Astrocyte (in vitro differentiated cells and primary cell): Measurements from ENCODE around the gene ATRN. TPM values are rescaled to one million over a fixed set of nuclear protein-coding genes. Genes with fewer than 3 reads are reported as not detected.

Experiments used
- DNase-seq: peaks from one replicate; pipeline ENCODE4 v3.0.0-alpha.2; 2010; ENCODE audit warnings: low read depth
- FAIRE-seq: peaks from 2 replicates; lab custom pipeline; 2011; peaks lifted over from hg19 to GRCh38; lab: Jason Lieb, UNC
- H2AFZ ChIP-seq: 2 replicates; pipeline ENCODE4 v1.6.0; 2012; ENCODE audit warnings: low read depth, low read length, inconsistent platforms
- H3K27ac ChIP-seq: 2 replicates; pipeline ENCODE4 v1.5.1; 2011; ENCODE audit warnings: low read depth, low read length, inconsistent platforms
- H3K27me3 ChIP-seq: 2 replicates; pipeline ENCODE4 v1.6.0; 2011; ENCODE audit warnings: low read length, inconsistent platforms; ENCODE audit not compliant: insufficient read depth
- H3K36me3 ChIP-seq: 2 replicates; pipeline ENCODE4 v1.5.1; 2011; ENCODE audit warnings: low read length, inconsistent platforms; ENCODE audit not compliant: insufficient read depth
- H3K4me1 ChIP-seq: 2 replicates; pipeline ENCODE4 v1.5.1; 2011; ENCODE audit warnings: low read length, inconsistent platforms; ENCODE audit not compliant: insufficient read depth
- H3K4me2 ChIP-seq: 2 replicates; pipeline ENCODE4 v1.6.0; 2012; ENCODE audit warnings: low read length, inconsistent platforms
- H3K4me3 ChIP-seq: 2 replicates; pipeline ENCODE4 v1.5.1; 2011; ENCODE audit warnings: low read depth, mild to moderate bottlenecking, low read length, inconsistent platforms; ENCODE audit not compliant: insufficient read depth
- H3K79me2 ChIP-seq: 2 replicates; pipeline ENCODE4 v1.6.0; 2012; ENCODE audit warnings: mild to moderate bottlenecking, low read length, inconsistent platforms; ENCODE audit not compliant: insufficient read depth
- H3K9ac ChIP-seq: 2 replicates; pipeline ENCODE4 v1.6.0; 2012; ENCODE audit warnings: mild to moderate bottlenecking, low read length, inconsistent platforms
- H3K9me3 ChIP-seq: 2 replicates; pipeline ENCODE4 v1.5.1; 2012; ENCODE audit warnings: low read depth, mild to moderate bottlenecking, low read length, inconsistent platforms; ENCODE audit not compliant: insufficient read depth
- H4K20me1 ChIP-seq: 2 replicates; pipeline ENCODE4 v1.6.0; 2012; ENCODE audit warnings: low read length, inconsistent platforms; ENCODE audit not compliant: insufficient read depth
- H3K27ac Mint-ChIP-seq: one replicate; pipeline ENCODE4 v1.8.0; 2021; ENCODE audit warnings: mild to moderate bottlenecking, mixed read lengths; ENCODE audit not compliant: unreplicated experiment
- H3K27me3 Mint-ChIP-seq: one replicate; pipeline ENCODE4 v1.8.0; 2021; ENCODE audit warnings: low read depth, mixed read lengths; ENCODE audit not compliant: unreplicated experiment
- H3K36me3 Mint-ChIP-seq: one replicate; pipeline ENCODE4 v1.8.0; 2021; ENCODE audit warnings: low read depth, mixed read lengths; ENCODE audit not compliant: unreplicated experiment
- H3K4me1 Mint-ChIP-seq: one replicate; pipeline ENCODE4 v1.8.0; 2021; ENCODE audit warnings: low read depth, mixed read lengths; ENCODE audit not compliant: unreplicated experiment
- H3K4me3 Mint-ChIP-seq: one replicate; pipeline ENCODE4 v1.8.0; 2021; ENCODE audit warnings: mild to moderate bottlenecking, moderate library complexity, mixed read lengths; ENCODE audit not compliant: unreplicated experiment
- H3K9me3 Mint-ChIP-seq: one replicate; pipeline ENCODE4 v1.8.0; 2021; ENCODE audit warnings: mild to moderate bottlenecking, mixed read lengths; ENCODE audit not compliant: unreplicated experiment
- CTCF ChIP-seq: IDR thresholded peaks from 2 replicates; pipeline ENCODE4 v1.5.1; 2011; ENCODE audit warnings: low read depth, mild to moderate bottlenecking, inconsistent platforms, low read length, moderate library complexity; ENCODE audit not compliant: insufficient read depth
- EZH2 ChIP-seq: IDR thresholded peaks from 2 replicates; pipeline ENCODE4 v1.6.1; 2012; ENCODE audit warnings: mild to moderate bottlenecking, low read length, inconsistent platforms; ENCODE audit not compliant: insufficient read depth
- total RNA-seq: library from RNA; stranded (reverse); gene quantifications from 2 replicates; pipeline ENCODE4 v1.2.1, GENCODE V29; 2021

The ATRN gene
- total RNA-seq, 1 donor from 2014 or later: 33.8 TPM

- H3K4me2 ChIP-seq: no peak overlapping the region
- H3K9me3 ChIP-seq: no peaks in the 10 kb centered on the region
- DNase-seq (no peak), FAIRE-seq (no peak)
- H3K36me3 ChIP-seq: no peaks in the 10 kb centered on the region
- H3K27ac ChIP-seq: no peak overlapping the region
- no peak overlapping the region for H3K4me3 ChIP-seq
- no peak overlapping the region for H3K9ac ChIP-seq
- no peaks in the 10 kb centered on the region for H3K79me2 ChIP-seq
- no peak overlapping the region for H2AFZ ChIP-seq
- no peak overlapping the region for H3K4me3 Mint-ChIP-seq
- H3K4me1 ChIP-seq: peaks cover 7% of the 10 kb centered on the region
- TF ChIP-seq CTCF: no peak
- TF ChIP-seq EZH2: peak; percentile 34
- H3K9me3 Mint-ChIP-seq: no peaks in the 10 kb centered on the region
- H3K27me3 Mint-ChIP-seq: peaks cover 38% of the 10 kb centered on the region
- H3K36me3 Mint-ChIP-seq: no peaks in the 10 kb centered on the region
- no peaks in the 10 kb centered on the region for H4K20me1 ChIP-seq
- peaks cover 11% of the 10 kb centered on the region for H3K4me1 Mint-ChIP-seq
- peaks cover 27% of the 10 kb centered on the region for H3K27me3 ChIP-seq
- no peak overlapping the region for H3K27ac Mint-ChIP-seq
These were observed 201.8 kb downstream of the ATRN start for GRCh38 chr20:3672547-3673171.

- Mint-ChIP-seq H3K4me3 (no peak overlapping the region), H3K36me3 (no peaks in the 10 kb centered on the region), H3K27me3 (peaks cover 34% of the 10 kb centered on the region), H3K27ac (no peak overlapping the region), H3K4me1 (peaks cover 11% of the 10 kb centered on the region), H3K9me3 (no peaks in the 10 kb centered on the region)
- peaks cover 27% of the 10 kb centered on the region for H3K27me3 ChIP-seq
- H4K20me1 ChIP-seq: no peaks in the 10 kb centered on the region
- H3K4me1 ChIP-seq: peaks cover 12% of the 10 kb centered on the region
- no peaks in the 10 kb centered on the region for H3K36me3 ChIP-seq
- no peaks in the 10 kb centered on the region for H3K9me3 ChIP-seq
- no peaks in the 10 kb centered on the region for H3K79me2 ChIP-seq
- H3K4me2 ChIP-seq: no peak overlapping the region
- H2AFZ ChIP-seq: no peak overlapping the region
- H3K27ac ChIP-seq: no peak overlapping the region
- H3K4me3 ChIP-seq: no peak overlapping the region
- DNase-seq (no peak), FAIRE-seq (no peak)
- no peak overlapping the region for H3K9ac ChIP-seq
- TF ChIP-seq EZH2 (no peak), CTCF (no peak)
These were observed 202.6 kb downstream of the ATRN start for GRCh38 chr20:3673221-3674070.

GRCh38 chr20:3674447-3674846 lies 203.6 kb downstream of the ATRN start:
- no peak overlapping the region for H3K4me3 ChIP-seq
- H3K27ac Mint-ChIP-seq: no peak overlapping the region
- DNase-seq (no peak), FAIRE-seq (no peak)
- H3K4me2 ChIP-seq: no peak overlapping the region
- TF ChIP-seq CTCF (no peak), EZH2 (no peak)
- H3K9ac ChIP-seq: no peak overlapping the region
- no peaks in the 10 kb centered on the region for H3K36me3 ChIP-seq
- H3K4me1 Mint-ChIP-seq: peaks cover 11% of the 10 kb centered on the region
- no peaks in the 10 kb centered on the region for H3K79me2 ChIP-seq
- no peak overlapping the region for H3K27ac ChIP-seq
- H4K20me1 ChIP-seq: no peaks in the 10 kb centered on the region
- H3K27me3 ChIP-seq: peaks cover 27% of the 10 kb centered on the region
- H3K9me3 ChIP-seq: no peaks in the 10 kb centered on the region
- no peaks in the 10 kb centered on the region for H3K9me3 Mint-ChIP-seq
- H3K4me3 Mint-ChIP-seq: no peak overlapping the region
- H3K4me1 ChIP-seq: peaks cover 13% of the 10 kb centered on the region
- no peaks in the 10 kb centered on the region for H3K36me3 Mint-ChIP-seq
- no peak overlapping the region for H2AFZ ChIP-seq
- H3K27me3 Mint-ChIP-seq: peaks cover 34% of the 10 kb centered on the region
